ENCODE measurements around the gene TMEM151B.

DNA sequence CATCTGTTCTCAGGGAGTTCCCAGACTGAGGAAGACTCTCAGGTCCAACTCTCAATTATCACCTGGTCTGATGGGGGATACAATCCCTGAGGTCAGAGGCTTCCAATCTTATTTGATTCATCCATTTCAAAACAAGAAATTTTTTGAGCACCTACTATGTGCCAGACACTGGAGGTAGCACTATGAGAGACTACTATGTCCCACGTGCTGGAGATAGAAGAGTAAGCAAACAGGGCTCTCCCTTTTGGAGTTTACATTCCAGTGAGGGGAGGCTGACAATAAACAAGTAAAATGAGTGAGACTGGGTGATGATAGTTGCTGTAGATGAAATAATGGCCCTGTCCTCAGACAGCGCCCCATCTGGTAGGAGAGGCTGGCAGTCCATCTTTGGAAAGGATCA is 16.5 kb downstream of the TMEM151B start:
- TF ChIP-seq POLR2A (IDR thresholded peaks at IDR 0.05; ENCODE audit: low read depth, low read length) (no peak), TAF1 (IDR thresholded peaks at IDR 0.05; ENCODE audit: low read depth, low read length) (no peak)
